ENCODE data around the gene LRRC71.

The LRRC71 gene

GRCh38 chr1:156904187-156904959, 16.1 kb upstream of the LRRC71 start:
- no peak overlapping the region for H3K4me3 Mint-ChIP-seq
- H3K27me3 Mint-ChIP-seq = peaks cover 68% of the 10 kb centered on the region
- CTCF ChIA-PET = no interaction called here
- H3K9me3 Mint-ChIP-seq = no peaks in the 10 kb centered on the region
- no peaks in the 10 kb centered on the region for H3K4me1 Mint-ChIP-seq
- no peaks in the 10 kb centered on the region for H3K36me3 Mint-ChIP-seq
- H3K27ac Mint-ChIP-seq = no peak overlapping the region
- DNase-seq = no peak

- CTCF ChIA-PET = no interaction called here
Observed at GRCh38 chr1:156905176-156905575, 15.3 kb upstream of the LRRC71 start.

GRCh38 chr1:156905651-156906050, 14.8 kb upstream of the LRRC71 start:
- Mint-ChIP-seq H3K36me3 (no peaks in the 10 kb centered on the region), H3K4me1 (no peaks in the 10 kb centered on the region), H3K27ac (no peak overlapping the region), H3K27me3 (peaks cover 64% of the 10 kb centered on the region), H3K9me3 (no peaks in the 10 kb centered on the region), H3K4me3 (no peak overlapping the region)
- CTCF ChIA-PET = no interaction called here
- no peak for DNase-seq

More at GRCh38 chr1:156905176-156905575, 15.3 kb upstream of the LRRC71 start:
- no peak for DNase-seq
- Mint-ChIP-seq H3K4me1 (no peaks in the 10 kb centered on the region), H3K27ac (no peak overlapping the region), H3K27me3 (peaks cover 64% of the 10 kb centered on the region), H3K9me3 (no peaks in the 10 kb centered on the region), H3K36me3 (no peaks in the 10 kb centered on the region), H3K4me3 (no peak overlapping the region)

- CTCF ChIA-PET = no interaction called here
- H3K36me3 Mint-ChIP-seq = no peaks in the 10 kb centered on the region
- H3K9me3 Mint-ChIP-seq = no peaks in the 10 kb centered on the region
- H3K27ac Mint-ChIP-seq = no peak overlapping the region
- H3K4me1 Mint-ChIP-seq = no peaks in the 10 kb centered on the region
- no peak for DNase-seq
- H3K4me3 Mint-ChIP-seq = no peak overlapping the region
- H3K27me3 Mint-ChIP-seq = peaks cover 63% of the 10 kb centered on the region
Observed at GRCh38 chr1:156906206-156906906, 14.1 kb upstream of the LRRC71 start.

- Mint-ChIP-seq H3K4me1 (no peaks in the 10 kb centered on the region), H3K27ac (no peak overlapping the region), H3K36me3 (no peaks in the 10 kb centered on the region), H3K27me3 (peaks cover 65% of the 10 kb centered on the region), H3K9me3 (no peaks in the 10 kb centered on the region), H3K4me3 (no peak overlapping the region)
- DNase-seq = no peak
- CTCF ChIA-PET = interaction anchor here (6.3 kb wide), 1 partner anchor 17 kb away, joined by 61 read pairs; no protein-coding TSS in a partner anchor
Observed at GRCh38 chr1:156908541-156908940, 11.9 kb upstream of the LRRC71 start.

GRCh38 chr1:156908955-156909354, 11.5 kb upstream of the LRRC71 start:
- CTCF ChIA-PET = interaction anchor here (0.8 to 6.3 kb wide), 6 partner anchors 17 to 248 kb away, joined by 3 to 61 read pairs (median 4); no protein-coding TSS in a partner anchor
- Mint-ChIP-seq H3K9me3 (no peaks in the 10 kb centered on the region), H3K27ac (no peak overlapping the region), H3K36me3 (no peaks in the 10 kb centered on the region), H3K27me3 (peaks cover 63% of the 10 kb centered on the region), H3K4me3 (no peak overlapping the region), H3K4me1 (no peaks in the 10 kb centered on the region)
- no peak for DNase-seq

GRCh38 chr1:156909671-156910070, 10.8 kb upstream of the LRRC71 start:
- no peaks in the 10 kb centered on the region for H3K36me3 Mint-ChIP-seq
- CTCF ChIA-PET = interaction anchor here (0.8 to 6.3 kb wide), 6 partner anchors 16 to 247 kb away, joined by 3 to 61 read pairs (median 4); no protein-coding TSS in a partner anchor
- H3K4me1 Mint-ChIP-seq = no peaks in the 10 kb centered on the region
- no peak for DNase-seq
- H3K27ac Mint-ChIP-seq = no peak overlapping the region
- H3K27me3 Mint-ChIP-seq = peaks cover 63% of the 10 kb centered on the region
- no peak overlapping the region for H3K4me3 Mint-ChIP-seq
- no peaks in the 10 kb centered on the region for H3K9me3 Mint-ChIP-seq

GRCh38 chr1:156910309-156910782, 10.1 kb upstream of the LRRC71 start:
- Mint-ChIP-seq H3K27ac (peak overlapping the region; percentile 45), H3K4me3 (no peak overlapping the region), H3K4me1 (no peaks in the 10 kb centered on the region), H3K36me3 (no peaks in the 10 kb centered on the region), H3K27me3 (peaks cover 69% of the 10 kb centered on the region), H3K9me3 (no peaks in the 10 kb centered on the region)
- CTCF ChIA-PET = interaction anchor here (0.6 to 6.3 kb wide), 12 partner anchors 9 to 220 kb away, joined by 3 to 61 read pairs (median 4); no protein-coding TSS in a partner anchor
- peak; percentile 75 for DNase-seq

GRCh38 chr1:156911577-156912298, 8.7 kb upstream of the LRRC71 start:
- CTCF ChIA-PET = interaction anchor here (0.8 to 6.3 kb wide), 8 partner anchors 11 to 162 kb away, joined by 3 to 61 read pairs (median 5); partner anchors contain the start of gene INSRR
- Mint-ChIP-seq H3K4me1 (no peaks in the 10 kb centered on the region), H3K4me3 (no peak overlapping the region), H3K27me3 (peaks cover 67% of the 10 kb centered on the region), H3K9me3 (no peaks in the 10 kb centered on the region), H3K27ac (no peak overlapping the region), H3K36me3 (no peaks in the 10 kb centered on the region)
- no peak for DNase-seq

- DNase-seq = no peak
- Mint-ChIP-seq H3K4me1 (no peaks in the 10 kb centered on the region), H3K36me3 (no peaks in the 10 kb centered on the region), H3K4me3 (no peak overlapping the region), H3K27ac (no peak overlapping the region), H3K9me3 (no peaks in the 10 kb centered on the region), H3K27me3 (peaks cover 69% of the 10 kb centered on the region)
- CTCF ChIA-PET = interaction anchor here (0.8 to 6.3 kb wide), 8 partner anchors 11 to 162 kb away, joined by 3 to 61 read pairs (median 5); no protein-coding TSS in a partner anchor
Observed at GRCh38 chr1:156912310-156912709, 8.1 kb upstream of the LRRC71 start.

- no peak for DNase-seq
- Mint-ChIP-seq H3K4me3 (no peak overlapping the region), H3K36me3 (no peaks in the 10 kb centered on the region), H3K27me3 (peaks cover 73% of the 10 kb centered on the region), H3K27ac (no peak overlapping the region), H3K4me1 (no peaks in the 10 kb centered on the region), H3K9me3 (no peaks in the 10 kb centered on the region)
- CTCF ChIA-PET = interaction anchor here (1.7 to 6.3 kb wide), 4 partner anchors 12 to 22 kb away, joined by 4 to 61 read pairs (median 6); no protein-coding TSS in a partner anchor
Observed at GRCh38 chr1:156912861-156913808, 7.3 kb upstream of the LRRC71 start.

GRCh38 chr1:156913809-156914387, 6.5 kb upstream of the LRRC71 start:
- H3K27me3 Mint-ChIP-seq = peaks cover 77% of the 10 kb centered on the region
- H3K36me3 Mint-ChIP-seq = no peaks in the 10 kb centered on the region
- DNase-seq = no peak
- CTCF ChIA-PET = interaction anchor here (1.7 to 6.3 kb wide), 3 partner anchors 12 to 19 kb away, joined by 4 to 61 read pairs (median 5); no protein-coding TSS in a partner anchor
- H3K9me3 Mint-ChIP-seq = no peaks in the 10 kb centered on the region
- no peaks in the 10 kb centered on the region for H3K4me1 Mint-ChIP-seq
- H3K4me3 Mint-ChIP-seq = no peak overlapping the region
- H3K27ac Mint-ChIP-seq = no peak overlapping the region

GRCh38 chr1:156914440-156914856, 6.0 kb upstream of the LRRC71 start:
- no peak for DNase-seq
- Mint-ChIP-seq H3K9me3 (no peaks in the 10 kb centered on the region), H3K4me3 (no peak overlapping the region), H3K27ac (no peak overlapping the region), H3K27me3 (peaks cover 82% of the 10 kb centered on the region), H3K36me3 (no peaks in the 10 kb centered on the region), H3K4me1 (no peaks in the 10 kb centered on the region)
- CTCF ChIA-PET = interaction anchor here (6.3 kb wide), 1 partner anchor 11 kb away, joined by 61 read pairs; no protein-coding TSS in a partner anchor
